Liver (tissue), 9 donors: ENCODE measurements around the gene SURF2. TPM values are rescaled to one million over a fixed set of nuclear protein-coding genes. Genes with fewer than 3 reads are reported as not detected.

ENCODE experiments used
- DNase-seq: peaks from one replicate; pipeline ENCODE4 v3.0.0-alpha.2; 2017; ENCODE audit warnings: low spot score
- H3K27ac ChIP-seq, 2 donors: one replicate each; pipeline ENCODE4 v1.7.0; 2013; ENCODE audit warnings: inconsistent platforms in 2 of 2, low read length in 2 of 2, control low read depth in 1 of 2, low read depth in 1 of 2, mild to moderate bottlenecking in 1 of 2
- H3K27me3 ChIP-seq, 4 donors: one replicate each; pipeline versions ENCODE4 v1.6.1 to v1.7.0; 2013; ENCODE audit warnings: low read length in 3 of 4, inconsistent platforms in 1 of 4, mild to moderate bottlenecking in 1 of 4, moderate library complexity in 1 of 4; ENCODE audit not compliant: control insufficient read depth in 4 of 4, insufficient read depth in 4 of 4
- H3K36me3 ChIP-seq, 4 donors: one replicate each; pipeline versions ENCODE4 v1.6.1 to v1.7.0; 2013; ENCODE audit warnings: low read length in 3 of 4, mild to moderate bottlenecking in 3 of 4, low read depth in 1 of 4, moderate library complexity in 1 of 4; ENCODE audit not compliant: control insufficient read depth in 4 of 4, insufficient read depth in 3 of 4
- H3K4me1 ChIP-seq, 4 donors: one replicate each; pipeline versions ENCODE4 v1.6.1 to v1.7.0; 2013; ENCODE audit warnings: low read length in 3 of 4, mild to moderate bottlenecking in 3 of 4, moderate library complexity in 1 of 4; ENCODE audit not compliant: control insufficient read depth in 4 of 4, insufficient read depth in 4 of 4
- H3K4me3 ChIP-seq, 3 donors: one replicate each; pipeline versions ENCODE4 v1.6.1 to v1.7.0; 2013; ENCODE audit warnings: low read length in 3 of 3, control low read depth in 1 of 3, low read depth in 1 of 3, mild to moderate bottlenecking in 1 of 3
- H3K9ac ChIP-seq, 2 donors: one replicate each; pipeline ENCODE4 v1.7.0; 2013; ENCODE audit warnings: low read length in 2 of 2, mild to moderate bottlenecking in 2 of 2, moderate library complexity in 2 of 2, control low read depth in 1 of 2, low read depth in 1 of 2
- H3K9me3 ChIP-seq, 4 donors: one replicate each; pipeline versions ENCODE4 v1.6.1 to v1.7.0; 2013; ENCODE audit warnings: low read length in 3 of 4; ENCODE audit not compliant: control insufficient read depth in 4 of 4
- CTCF ChIP-seq: fragments of 150-350 bp; IDR thresholded peaks from 2 replicates; pipeline ENCODE4 v1.5.1; 2017; ENCODE audit warnings: improper control_type of control experiment, low read depth, low read length; ENCODE audit not compliant: missing input control
- EGR1 ChIP-seq, 2 donors: IDR thresholded peaks; 2 replicates each; pipeline ENCODE4 v1.6.1; 2016 to 2018; ENCODE audit warnings: antibody characterized with exemption in 2 of 2, low read depth in 2 of 2
- FOXA1 ChIP-seq: IDR thresholded peaks from 2 replicates; pipeline ENCODE4 v1.6.1; 2016; ENCODE audit warnings: antibody characterized with exemption
- FOXA2 ChIP-seq: IDR thresholded peaks from 2 replicates; pipeline ENCODE4 v1.6.1; 2016; ENCODE audit warnings: antibody characterized with exemption
- GABPA ChIP-seq, 2 donors: IDR thresholded peaks in 1 of 2; conservative IDR thresholded peaks in 1 of 2; 2 replicates each; pipeline ENCODE4 v1.6.1; 2016; ENCODE audit warnings: antibody characterized with exemption in 2 of 2, mild to moderate bottlenecking in 1 of 2, moderate library complexity in 1 of 2
- HNF4A ChIP-seq, 2 donors: conservative IDR thresholded peaks; 2 replicates each; pipeline ENCODE4 v1.6.1; 2016; ENCODE audit warnings: antibody characterized with exemption in 2 of 2, mild to moderate bottlenecking in 2 of 2
- HNF4G ChIP-seq: IDR thresholded peaks from 2 replicates; pipeline ENCODE4 v1.6.1; 2016; ENCODE audit warnings: antibody characterized with exemption
- JUND ChIP-seq, 2 donors: IDR thresholded peaks; 2 replicates each; pipeline ENCODE4 v1.6.1; 2016; ENCODE audit warnings: antibody characterized with exemption in 2 of 2
- MAX ChIP-seq: IDR thresholded peaks from 2 replicates; pipeline ENCODE4 v1.6.1; 2016; ENCODE audit warnings: antibody characterized with exemption
- NR2F2 ChIP-seq: IDR thresholded peaks from 2 replicates; pipeline ENCODE4 v1.6.1; 2016; ENCODE audit warnings: antibody characterized with exemption
- RAD21 ChIP-seq, 2 donors: IDR thresholded peaks; 2 replicates each; pipeline ENCODE4 v1.6.1; 2016; ENCODE audit warnings: antibody characterized with exemption in 2 of 2, mild to moderate bottlenecking in 2 of 2
- RXRA ChIP-seq, 2 donors: IDR thresholded peaks; 2 replicates each; pipeline ENCODE4 v1.6.1; 2017 to 2018; ENCODE audit warnings: antibody characterized with exemption in 2 of 2, mild to moderate bottlenecking in 1 of 2
- TAF1 ChIP-seq: conservative IDR thresholded peaks from 2 replicates; pipeline ENCODE4 v1.6.1; 2016; ENCODE audit warnings: antibody characterized with exemption, mild to moderate bottlenecking
- YY1 ChIP-seq: IDR thresholded peaks from 2 replicates; pipeline ENCODE4 v1.6.1; 2016; ENCODE audit warnings: antibody characterized with exemption, mild to moderate bottlenecking
- ZBTB33 ChIP-seq: IDR thresholded peaks from 2 replicates; pipeline ENCODE4 v1.6.1; 2016; ENCODE audit warnings: antibody characterized with exemption
- WGBS: extraction: QIAGEN DNeasy Blood & Tissue Kit; methylation state at CpG from one replicate; pipeline ENCODE4 v1.1.7; 2013; 5-methylcytosine and 5-hydroxymethylcytosine counted together
- polyA plus RNA-seq, 2 donors: library from polyadenylated mRNA; stranded (reverse) in 1 of 2; unstranded in 1 of 2; fragments of 200-250 nt in 1 of 2; fragments of >200 nt in 1 of 2; fragmentation: Nextera tagmentation in 1 of 2; extraction: Ambion mirVana in 1 of 2; gene quantifications; one replicate each; pipeline versions ENCODE4 v1.2.1 to v1.2.3, GENCODE V29; 2013 to 2015
- total RNA-seq, 2 donors: library from RNA; depleted of rRNA; stranded (reverse); fragments of >200 nt; gene quantifications; one replicate each; pipeline ENCODE4 v1.2.3, GENCODE V29; 2014
- TF ChIP-seq, protein P1 (sequence below): IDR thresholded peaks from 2 replicates; pipeline ENCODE4 v1.6.1; 2016; ENCODE audit warnings: antibody characterized with exemption
- TF ChIP-seq, protein P2 (sequence below): IDR thresholded peaks from 2 replicates; pipeline ENCODE4 v1.6.1; 2016; ENCODE audit warnings: antibody characterized with exemption, mild to moderate bottlenecking
- donor health status: healthy.
- donor health status: healthy.
- donor health status: healthy.
- donor health status: healthy.
- donor health status: healthy.

The SURF2 gene
- total and polyA plus RNA-seq, 4 donors: 6.0 to 15.8 (median 13.7) TPM

GRCh38 chr9:133367778-133368177 is 11.4 kb downstream of the SURF2 start:
- DNase-seq: no peak
- no peaks in the 10 kb centered on the region for H3K9me3 ChIP-seq
- peaks cover 25 to 59% (median 55%) of the 10 kb centered on the region in 4 donors for H3K4me1 ChIP-seq
- no peak for TF ChIP-seq FOXA1
- TF ChIP-seq CTCF: no peak
- TF ChIP-seq HNF4A (conservative IDR thresholded peaks at IDR 0.05): no peak
- TF ChIP-seq MAX: no peak
- TF ChIP-seq NR2F2: no peak
- H3K27ac ChIP-seq: peak overlapping the region; percentile 55 to 71
- peaks cover 17 to 51% (median 40%) of the 10 kb centered on the region in 4 donors for H3K36me3 ChIP-seq
- no peak overlapping the region for H3K9ac ChIP-seq
- H3K4me3 ChIP-seq: no peak overlapping the region
- 80% methylated on average over 10 of the region's 10 CpGs for WGBS
- H3K27me3 ChIP-seq: no peaks in the 10 kb centered on the region

- Histone ChIP-seq H3K27ac (peak overlapping the region; percentile 55 to 71), H3K4me1 (peaks cover 28 to 65% (median 61%) of the 10 kb centered on the region in 4 donors), H3K27me3 (no peaks in the 10 kb centered on the region), H3K9ac (no peak overlapping the region), H3K36me3 (peaks cover 16 to 45% (median 35%) of the 10 kb centered on the region in 4 donors), H3K4me3 (no peak overlapping the region), H3K9me3 (no peaks in the 10 kb centered on the region)
- TF ChIP-seq GABPA (IDR thresholded peaks at IDR 0.05 in 1 of 2, conservative IDR thresholded peaks at IDR 0.05 in 1 of 2) (peak in 1 of 2 donors; percentile 36), MAX (no peak), TAF1 (no peak), FOXA2 (no peak), HNF4A (conservative IDR thresholded peaks at IDR 0.05) (peak in 1 of 2 donors; percentile 30), CTCF (no peak), EGR1 (IDR thresholded peaks at IDR 0.05; ENCODE audit: low read depth in 2 of 2) (no peak), ZBTB33 (no peak), YY1 (no peak), HNF4G (no peak), JUND (IDR thresholded peaks at IDR 0.05) (no peak), RAD21 (IDR thresholded peaks at IDR 0.05) (no peak), RXRA (IDR thresholded peaks at IDR 0.05) (peak; percentile 13 to 20)
- TF ChIP-seq, protein P1, sequence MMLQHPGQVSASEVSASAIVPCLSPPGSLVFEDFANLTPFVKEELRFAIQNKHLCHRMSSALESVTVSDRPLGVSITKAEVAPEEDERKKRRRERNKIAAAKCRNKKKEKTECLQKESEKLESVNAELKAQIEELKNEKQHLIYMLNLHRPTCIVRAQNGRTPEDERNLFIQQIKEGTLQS: no peak
- TF ChIP-seq, protein P2, sequence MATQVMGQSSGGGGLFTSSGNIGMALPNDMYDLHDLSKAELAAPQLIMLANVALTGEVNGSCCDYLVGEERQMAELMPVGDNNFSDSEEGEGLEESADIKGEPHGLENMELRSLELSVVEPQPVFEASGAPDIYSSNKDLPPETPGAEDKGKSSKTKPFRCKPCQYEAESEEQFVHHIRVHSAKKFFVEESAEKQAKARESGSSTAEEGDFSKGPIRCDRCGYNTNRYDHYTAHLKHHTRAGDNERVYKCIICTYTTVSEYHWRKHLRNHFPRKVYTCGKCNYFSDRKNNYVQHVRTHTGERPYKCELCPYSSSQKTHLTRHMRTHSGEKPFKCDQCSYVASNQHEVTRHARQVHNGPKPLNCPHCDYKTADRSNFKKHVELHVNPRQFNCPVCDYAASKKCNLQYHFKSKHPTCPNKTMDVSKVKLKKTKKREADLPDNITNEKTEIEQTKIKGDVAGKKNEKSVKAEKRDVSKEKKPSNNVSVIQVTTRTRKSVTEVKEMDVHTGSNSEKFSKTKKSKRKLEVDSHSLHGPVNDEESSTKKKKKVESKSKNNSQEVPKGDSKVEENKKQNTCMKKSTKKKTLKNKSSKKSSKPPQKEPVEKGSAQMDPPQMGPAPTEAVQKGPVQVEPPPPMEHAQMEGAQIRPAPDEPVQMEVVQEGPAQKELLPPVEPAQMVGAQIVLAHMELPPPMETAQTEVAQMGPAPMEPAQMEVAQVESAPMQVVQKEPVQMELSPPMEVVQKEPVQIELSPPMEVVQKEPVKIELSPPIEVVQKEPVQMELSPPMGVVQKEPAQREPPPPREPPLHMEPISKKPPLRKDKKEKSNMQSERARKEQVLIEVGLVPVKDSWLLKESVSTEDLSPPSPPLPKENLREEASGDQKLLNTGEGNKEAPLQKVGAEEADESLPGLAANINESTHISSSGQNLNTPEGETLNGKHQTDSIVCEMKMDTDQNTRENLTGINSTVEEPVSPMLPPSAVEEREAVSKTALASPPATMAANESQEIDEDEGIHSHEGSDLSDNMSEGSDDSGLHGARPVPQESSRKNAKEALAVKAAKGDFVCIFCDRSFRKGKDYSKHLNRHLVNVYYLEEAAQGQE: no peak
- 42% methylated on average over 18 of the region's 18 CpGs for WGBS
- DNase-seq: no peak
Measured at GRCh38 chr9:133368249-133368881, 12.0 kb downstream of the SURF2 start.
